Uterus (tissue), 2 donors: ENCODE data around the gene ATP2C2.

Experiments
- POLR2A ChIP-seq, 2 donors: fragments of 450-650 bp; IDR thresholded peaks; one replicate each; pipeline ENCODE4 v1.6.1; 2016; ENCODE audit warnings: antibody characterized with exemption in 2 of 2, mild to moderate bottlenecking in 1 of 2, moderate library complexity in 1 of 2
- TF ChIP-seq, protein P1 (sequence below), 4 experiments: fragments of 200-600 bp in 2 of 4; fragments of 450-650 bp in 2 of 4; sonication (generic) in 2 of 4; IDR thresholded peaks; one replicate each; pipeline ENCODE4 v1.5.1; 2016 to 2019; ENCODE audit warnings: antibody characterized with exemption in 4 of 4, mild to moderate bottlenecking in 2 of 4, moderate library complexity in 1 of 4

DNA sequence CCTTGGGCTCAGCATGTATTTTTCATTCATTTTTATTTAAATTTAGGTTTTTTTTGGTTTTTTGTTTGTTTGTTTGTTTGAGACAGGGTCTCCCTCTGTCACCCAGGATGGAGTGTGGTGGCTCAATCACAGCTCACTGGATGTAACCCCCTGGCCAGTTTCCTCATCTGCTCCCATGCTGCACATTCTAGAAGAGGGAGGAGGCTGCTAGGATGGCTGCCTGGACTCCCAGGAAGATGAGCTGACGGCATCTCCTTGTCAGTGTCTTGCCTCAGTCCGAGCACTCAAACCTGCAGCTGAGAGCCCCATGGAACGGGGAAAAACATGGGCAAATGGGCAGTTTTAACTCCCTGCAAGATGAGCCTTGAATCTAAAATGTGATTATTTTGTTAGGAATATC lies 128.7 kb downstream of the ATP2C2 start:
- TF ChIP-seq, protein P1, sequence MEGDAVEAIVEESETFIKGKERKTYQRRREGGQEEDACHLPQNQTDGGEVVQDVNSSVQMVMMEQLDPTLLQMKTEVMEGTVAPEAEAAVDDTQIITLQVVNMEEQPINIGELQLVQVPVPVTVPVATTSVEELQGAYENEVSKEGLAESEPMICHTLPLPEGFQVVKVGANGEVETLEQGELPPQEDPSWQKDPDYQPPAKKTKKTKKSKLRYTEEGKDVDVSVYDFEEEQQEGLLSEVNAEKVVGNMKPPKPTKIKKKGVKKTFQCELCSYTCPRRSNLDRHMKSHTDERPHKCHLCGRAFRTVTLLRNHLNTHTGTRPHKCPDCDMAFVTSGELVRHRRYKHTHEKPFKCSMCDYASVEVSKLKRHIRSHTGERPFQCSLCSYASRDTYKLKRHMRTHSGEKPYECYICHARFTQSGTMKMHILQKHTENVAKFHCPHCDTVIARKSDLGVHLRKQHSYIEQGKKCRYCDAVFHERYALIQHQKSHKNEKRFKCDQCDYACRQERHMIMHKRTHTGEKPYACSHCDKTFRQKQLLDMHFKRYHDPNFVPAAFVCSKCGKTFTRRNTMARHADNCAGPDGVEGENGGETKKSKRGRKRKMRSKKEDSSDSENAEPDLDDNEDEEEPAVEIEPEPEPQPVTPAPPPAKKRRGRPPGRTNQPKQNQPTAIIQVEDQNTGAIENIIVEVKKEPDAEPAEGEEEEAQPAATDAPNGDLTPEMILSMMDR (IDR thresholded peaks at IDR 0.05), result no peak
- no peak for TF ChIP-seq POLR2A (IDR thresholded peaks at IDR 0.05)
